CD4-positive, alpha-beta T cell (primary cell): ENCODE measurements around the gene SMOC1. TPM values are rescaled to one million over a fixed set of nuclear protein-coding genes. Genes with fewer than 3 reads are reported as not detected.

Experiments
- ATAC-seq: fragments of 200-7000 bp; cut with Tn5 transposase; one replicate; pipeline ENCODE4 v1.10.0; 2022; ENCODE audit warnings: mild to moderate bottlenecking; ENCODE audit not compliant: poor library complexity
- CTCF ChIA-PET: fragments of 350-600 bp; sonication (Branson Sonifier 250); formaldehyde crosslinking; loops from one replicate; lab custom pipeline; 2021; ENCODE audit warnings: antibody characterized with exemption, inconsistent platforms; lab: Charles Lee
- POLR2A ChIA-PET: fragments of 350-600 bp; sonication (Branson Sonifier 250); formaldehyde crosslinking; loops from one replicate; lab custom pipeline; 2021; ENCODE audit warnings: antibody characterized with exemption, inconsistent platforms; lab: Charles Lee
- DNase-seq, 14 experiments: peaks; one replicate each; pipeline ENCODE4 v3.0.0-alpha.2; 2013 to 2020; ENCODE audit warnings: mixed read lengths in 2 of 14
- H3K27ac ChIP-seq, 2 donors: one replicate each; pipeline versions ENCODE4 v1.5.1 to v1.7.0; 2013; ENCODE audit warnings: low read length in 2 of 2, low read depth in 1 of 2, mild to moderate bottlenecking in 1 of 2
- H3K27me3 ChIP-seq, 2 experiments: 1 replicate in 1 of 2; 2 replicates in 1 of 2; pipeline versions ENCODE4 v1.6.1 to v1.7.0; 2013; ENCODE audit warnings: low read length in 2 of 2, control low read depth in 1 of 2, mild to moderate bottlenecking in 1 of 2, moderate library complexity in 1 of 2; ENCODE audit not compliant: insufficient read depth in 2 of 2, control insufficient read depth in 1 of 2
- H3K36me3 ChIP-seq: one replicate; pipeline ENCODE4 v1.6.1; 2013; ENCODE audit warnings: low read length, control low read depth; ENCODE audit not compliant: insufficient read depth
- H3K4me1 ChIP-seq: one replicate; pipeline ENCODE4 v1.6.1; 2013; ENCODE audit warnings: low read length, control low read depth; ENCODE audit not compliant: insufficient read depth
- H3K4me3 ChIP-seq: one replicate; pipeline ENCODE4 v1.5.1; 2013; ENCODE audit warnings: mild to moderate bottlenecking, low read length, moderate library complexity
- H3K9me3 ChIP-seq, 2 experiments: 1 replicate in 1 of 2; 2 replicates in 1 of 2; pipeline versions ENCODE4 v1.6.1 to v1.7.0; 2013; ENCODE audit warnings: low read length in 2 of 2, mild to moderate bottlenecking in 2 of 2, control low read depth in 1 of 2, moderate library complexity in 1 of 2; ENCODE audit not compliant: control insufficient read depth in 1 of 2, insufficient read depth in 1 of 2
- H3K27ac Mint-ChIP-seq: one replicate; pipeline ENCODE4 v1.8.0; 2020; ENCODE audit warnings: mixed read lengths
- H3K27me3 Mint-ChIP-seq: one replicate; pipeline ENCODE4 v1.8.0; 2021; ENCODE audit warnings: mixed read lengths
- H3K36me3 Mint-ChIP-seq: one replicate; pipeline ENCODE4 v1.8.0; 2021; ENCODE audit warnings: low read depth, mixed read lengths
- H3K4me1 Mint-ChIP-seq: one replicate; pipeline ENCODE4 v1.8.0; 2021; ENCODE audit warnings: low read depth, mixed read lengths
- H3K4me3 Mint-ChIP-seq: one replicate; pipeline ENCODE4 v1.8.0; 2020; ENCODE audit warnings: mild to moderate bottlenecking, mixed read lengths
- H3K9me3 Mint-ChIP-seq: one replicate; pipeline ENCODE4 v1.8.0; 2020; ENCODE audit warnings: mixed read lengths
- CTCF ChIP-seq: fragments of 200-600 bp; IDR thresholded peaks from one replicate; pipeline ENCODE4 v1.8.0; 2022; ENCODE audit warnings: antibody characterized with exemption, mild to moderate bottlenecking
- intact Hi-C, 2 experiments: fragments of 100-400 bp; cut with DNase I in 1 of 2; cut with micrococcal nuclease in 1 of 2; formaldehyde crosslinking; loops; one replicate each; pipeline versions ENCODE4 v1.15.1 to v1.9.0; 2023 to 2025; cut with DNase I, micrococcal nuclease
- total RNA-seq, 174 experiments: library from RNA in 2 of 174; stranded (reverse) in 2 of 174; gene quantifications; one replicate each; pipeline ENCODE4 v1.2.3 and lab custom pipeline; 2021 to 2026

Gene SMOC1
- total RNA-seq, 2 experiments from 2014 or later = not detected

GRCh38 chr14:69941768-69942742, 62.8 kb downstream of the SMOC1 start:
- TF ChIP-seq CTCF = no peak
- peaks cover 52% of the 10 kb centered on the region for H3K27me3 Mint-ChIP-seq
- CTCF ChIA-PET = no interaction called here
- intact Hi-C loops = no loop called here
- H3K27ac Mint-ChIP-seq = no peak overlapping the region
- H3K36me3 Mint-ChIP-seq = no peaks in the 10 kb centered on the region
- Histone ChIP-seq H3K4me3 (no peak overlapping the region), H3K27me3 (peaks cover 0 to 14% of the 10 kb centered on the region in 2 experiments), H3K9me3 (peaks cover 6 to 13% of the 10 kb centered on the region in 2 experiments), H3K36me3 (no peaks in the 10 kb centered on the region), H3K27ac (no peak overlapping the region), H3K4me1 (no peaks in the 10 kb centered on the region)
- no peaks in the 10 kb centered on the region for H3K4me1 Mint-ChIP-seq
- DNase-seq = no peak
- no peak overlapping the region for H3K4me3 Mint-ChIP-seq
- POLR2A ChIA-PET = no interaction called here
- ATAC-seq = no peak
- peaks cover 7% of the 10 kb centered on the region for H3K9me3 Mint-ChIP-seq

- ChIA-PET CTCF (no interaction called here), POLR2A (no interaction called here)
- TF ChIP-seq CTCF = no peak
- H3K9me3 ChIP-seq = peaks cover 6 to 13% of the 10 kb centered on the region in 2 experiments
- H3K4me1 ChIP-seq = no peaks in the 10 kb centered on the region
- no peak overlapping the region for H3K27ac Mint-ChIP-seq
- peaks cover 8% of the 10 kb centered on the region for H3K9me3 Mint-ChIP-seq
- peaks cover 0 to 10% of the 10 kb centered on the region in 2 experiments for H3K27me3 ChIP-seq
- intact Hi-C loops = no loop called here
- peaks cover 49% of the 10 kb centered on the region for H3K27me3 Mint-ChIP-seq
- H3K27ac ChIP-seq = no peak overlapping the region
- H3K36me3 Mint-ChIP-seq = no peaks in the 10 kb centered on the region
- H3K4me3 Mint-ChIP-seq = no peak overlapping the region
- no peak for DNase-seq
- H3K36me3 ChIP-seq = no peaks in the 10 kb centered on the region
- no peak overlapping the region for H3K4me3 ChIP-seq
- H3K4me1 Mint-ChIP-seq = no peaks in the 10 kb centered on the region
- no peak for ATAC-seq
Measured at GRCh38 chr14:69943084-69943780, 64.0 kb downstream of the SMOC1 start.

GRCh38 chr14:69945347-69945746, 66.1 kb downstream of the SMOC1 start:
- Histone ChIP-seq H3K27ac (no peak overlapping the region), H3K4me3 (no peak overlapping the region), H3K27me3 (peaks cover 0 to 10% of the 10 kb centered on the region in 2 experiments), H3K4me1 (no peaks in the 10 kb centered on the region), H3K9me3 (peaks cover 6 to 13% of the 10 kb centered on the region in 2 experiments), H3K36me3 (no peaks in the 10 kb centered on the region)
- ChIA-PET POLR2A (no interaction called here), CTCF (no interaction called here)
- Mint-ChIP-seq H3K4me3 (no peak overlapping the region), H3K27ac (no peak overlapping the region), H3K27me3 (peaks cover 53% of the 10 kb centered on the region), H3K36me3 (no peaks in the 10 kb centered on the region), H3K4me1 (no peaks in the 10 kb centered on the region), H3K9me3 (peaks cover 8% of the 10 kb centered on the region)
- TF ChIP-seq CTCF = no peak
- no peak for ATAC-seq
- DNase-seq = no peak
- intact Hi-C loops = no loop called here
